Heart left ventricle (tissue), 13 donors: ENCODE measurements around the gene NDUFAF2.

Experiments used
- POLR2A ChIP-seq, 2 donors: fragments of 450-650 bp; IDR thresholded peaks; one replicate each; pipeline ENCODE4 v1.6.1; 2017; ENCODE audit warnings: antibody characterized with exemption in 2 of 2, mild to moderate bottlenecking in 2 of 2, moderate library complexity in 2 of 2
- TF ChIP-seq, protein P1 (sequence below), 12 donors: fragments of 200-600 bp; sonication (generic) in 4 of 12; IDR thresholded peaks; one replicate each; pipeline versions ENCODE4 v1.5.0 to v1.8.0; 2018 to 2022; ENCODE audit warnings: antibody characterized with exemption in 12 of 12, mild to moderate bottlenecking in 5 of 12
- donor health status: ischemic (EF 13 %, LVEDD 7.1; RV severe dilation, severe dysfunction).
- donor health status: DM: no; HTN: yes; CAD: no.
- donor health status: DM: no; HTN: no; CAD: no.
- donor health status: ischemic (EF 25% LVEDD 6.9; RV normal size, moderate dysfunction).
- donor health status: ischemic (EF 25% LVEDD 5.7; RV mildly dilated, moderate dysfunction).
- donor health status: ischemic (EF 35%, LVEDD 5.7; RV mildly dilated, moderate dysfunction).
- donor health status: nonischemic (EF 11% LVEDD 7.7; RV severe dilation, severe dysfunction).
- donor health status: DM: yes; HTN: yes; CAD: no.
- donor health status: PGD.
- donor health status: ischemic (EF 29% LVEDD 5.4; RV normal size, mild dysfunction).
- donor health status: nonischemic (EF 23%, LVEDD 6.1; RV moderate dilation, normal function).

- TF ChIP-seq, protein P1, sequence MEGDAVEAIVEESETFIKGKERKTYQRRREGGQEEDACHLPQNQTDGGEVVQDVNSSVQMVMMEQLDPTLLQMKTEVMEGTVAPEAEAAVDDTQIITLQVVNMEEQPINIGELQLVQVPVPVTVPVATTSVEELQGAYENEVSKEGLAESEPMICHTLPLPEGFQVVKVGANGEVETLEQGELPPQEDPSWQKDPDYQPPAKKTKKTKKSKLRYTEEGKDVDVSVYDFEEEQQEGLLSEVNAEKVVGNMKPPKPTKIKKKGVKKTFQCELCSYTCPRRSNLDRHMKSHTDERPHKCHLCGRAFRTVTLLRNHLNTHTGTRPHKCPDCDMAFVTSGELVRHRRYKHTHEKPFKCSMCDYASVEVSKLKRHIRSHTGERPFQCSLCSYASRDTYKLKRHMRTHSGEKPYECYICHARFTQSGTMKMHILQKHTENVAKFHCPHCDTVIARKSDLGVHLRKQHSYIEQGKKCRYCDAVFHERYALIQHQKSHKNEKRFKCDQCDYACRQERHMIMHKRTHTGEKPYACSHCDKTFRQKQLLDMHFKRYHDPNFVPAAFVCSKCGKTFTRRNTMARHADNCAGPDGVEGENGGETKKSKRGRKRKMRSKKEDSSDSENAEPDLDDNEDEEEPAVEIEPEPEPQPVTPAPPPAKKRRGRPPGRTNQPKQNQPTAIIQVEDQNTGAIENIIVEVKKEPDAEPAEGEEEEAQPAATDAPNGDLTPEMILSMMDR (IDR thresholded peaks at IDR 0.05): no peak
- no peak for TF ChIP-seq POLR2A (IDR thresholded peaks at IDR 0.05)
Observed at GRCh38 chr5:61004448-61004847, 59.4 kb downstream of the NDUFAF2 start.
